ENCODE measurements around the gene AJUBA.
"Not testable (repeated sequence)": the region's sequence is repeated elsewhere in the genome, so short reads cannot be mapped to it uniquely, and the experiment has no call there.

AJUBA gene

GRCh38 chr14:22976620-22977433 lies 5.5 kb downstream of the AJUBA start:
- peaks cover 25% of the 10 kb centered on the region for H3K4me1 ChIP-seq (ENCODE audit: control insufficient read depth, insufficient read depth, low read length)
- H3K4me3 ChIP-seq (ENCODE audit: low read depth, low read length) = peak overlapping the region; percentile 23
- no peaks in the 10 kb centered on the region for H3K27me3 ChIP-seq (ENCODE audit: control insufficient read depth, insufficient read depth, low read length)
- no peaks in the 10 kb centered on the region for H3K9me3 ChIP-seq (ENCODE audit: control insufficient read depth, insufficient read depth, low read length)
- H3K9ac ChIP-seq (ENCODE audit: low read depth, low read length) = no peak overlapping the region
- peaks cover 23% of the 10 kb centered on the region for H3K36me3 ChIP-seq (ENCODE audit: control insufficient read depth, insufficient read depth, low read length)

- no peaks in the 10 kb centered on the region for H3K27me3 ChIP-seq (ENCODE audit: control insufficient read depth, insufficient read depth, low read length)
- H3K9me3 ChIP-seq (ENCODE audit: control insufficient read depth, insufficient read depth, low read length) = no peaks in the 10 kb centered on the region
- no peak overlapping the region for H3K4me3 ChIP-seq (ENCODE audit: low read depth, low read length)
- peaks cover 24% of the 10 kb centered on the region for H3K4me1 ChIP-seq (ENCODE audit: control insufficient read depth, insufficient read depth, low read length)
- peaks cover 23% of the 10 kb centered on the region for H3K36me3 ChIP-seq (ENCODE audit: control insufficient read depth, insufficient read depth, low read length)
- no peak overlapping the region for H3K9ac ChIP-seq (ENCODE audit: low read depth, low read length)
Measured at GRCh38 chr14:22974530-22975313, 7.6 kb downstream of the AJUBA start.

- Histone ChIP-seq H3K9ac (ENCODE audit: low read depth, low read length) (no peak overlapping the region), H3K36me3 (ENCODE audit: control insufficient read depth, insufficient read depth, low read length) (peaks cover 23% of the 10 kb centered on the region), H3K4me1 (ENCODE audit: control insufficient read depth, insufficient read depth, low read length) (peaks cover 18% of the 10 kb centered on the region)
Measured at GRCh38 chr14:22973217-22974032, 8.9 kb downstream of the AJUBA start.

GRCh38 chr14:22972313-22972930 lies 9.9 kb downstream of the AJUBA start:
- H3K9me3 ChIP-seq (ENCODE audit: control insufficient read depth, insufficient read depth, low read length) = no peaks in the 10 kb centered on the region
- H3K4me3 ChIP-seq (ENCODE audit: low read depth, low read length) = no peak overlapping the region
- H3K36me3 ChIP-seq (ENCODE audit: control insufficient read depth, insufficient read depth, low read length) = peaks cover 23% of the 10 kb centered on the region
- H3K9ac ChIP-seq (ENCODE audit: low read depth, low read length) = no peak overlapping the region
- H3K27me3 ChIP-seq (ENCODE audit: control insufficient read depth, insufficient read depth, low read length) = no peaks in the 10 kb centered on the region
- H3K4me1 ChIP-seq (ENCODE audit: control insufficient read depth, insufficient read depth, low read length) = peaks cover 11% of the 10 kb centered on the region

More at GRCh38 chr14:22973217-22974032, 8.9 kb downstream of the AJUBA start:
- Histone ChIP-seq H3K4me3 (ENCODE audit: low read depth, low read length) (no peak overlapping the region), H3K9me3 (ENCODE audit: control insufficient read depth, insufficient read depth, low read length) (no peaks in the 10 kb centered on the region), H3K27me3 (ENCODE audit: control insufficient read depth, insufficient read depth, low read length) (no peaks in the 10 kb centered on the region)

GRCh38 chr14:22971152-22971551 lies 11.2 kb downstream of the AJUBA start:
- Histone ChIP-seq H3K4me3 (ENCODE audit: low read depth, low read length) (no peak overlapping the region), H3K4me1 (ENCODE audit: control insufficient read depth, insufficient read depth, low read length) (no peaks in the 10 kb centered on the region), H3K27me3 (ENCODE audit: control insufficient read depth, insufficient read depth, low read length) (no peaks in the 10 kb centered on the region), H3K9me3 (ENCODE audit: control insufficient read depth, insufficient read depth, low read length) (no peaks in the 10 kb centered on the region), H3K9ac (ENCODE audit: low read depth, low read length) (no peak overlapping the region), H3K36me3 (ENCODE audit: control insufficient read depth, insufficient read depth, low read length) (peaks cover 23% of the 10 kb centered on the region)

GRCh38 chr14:22966783-22967269 lies 15.5 kb downstream of the AJUBA start:
- H3K27me3 ChIP-seq (ENCODE audit: control insufficient read depth, insufficient read depth, low read length) = no peaks in the 10 kb centered on the region
- H3K9ac ChIP-seq (ENCODE audit: low read depth, low read length) = no peak overlapping the region
- H3K36me3 ChIP-seq (ENCODE audit: control insufficient read depth, insufficient read depth, low read length) = no peaks in the 10 kb centered on the region
- no peak overlapping the region for H3K4me3 ChIP-seq (ENCODE audit: low read depth, low read length)
- H3K9me3 ChIP-seq (ENCODE audit: control insufficient read depth, insufficient read depth, low read length) = no peaks in the 10 kb centered on the region
- H3K4me1 ChIP-seq (ENCODE audit: control insufficient read depth, insufficient read depth, low read length) = no peaks in the 10 kb centered on the region

- not testable (repeated sequence) for H3K27me3 ChIP-seq (ENCODE audit: control insufficient read depth, insufficient read depth, low read length); H3K9me3 ChIP-seq (ENCODE audit: control insufficient read depth, insufficient read depth, low read length); H3K9ac ChIP-seq (ENCODE audit: low read depth, low read length); H3K36me3 ChIP-seq (ENCODE audit: control insufficient read depth, insufficient read depth, low read length); H3K4me3 ChIP-seq (ENCODE audit: low read depth, low read length); H3K4me1 ChIP-seq (ENCODE audit: control insufficient read depth, insufficient read depth, low read length)
Measured at GRCh38 chr14:22965916-22966782, 16.2 kb downstream of the AJUBA start.

GRCh38 chr14:22962061-22962676 lies 20.2 kb downstream of the AJUBA start:
- Histone ChIP-seq H3K9me3 (ENCODE audit: control insufficient read depth, insufficient read depth, low read length) (no peaks in the 10 kb centered on the region), H3K4me3 (ENCODE audit: low read depth, low read length) (no peak overlapping the region), H3K27me3 (ENCODE audit: control insufficient read depth, insufficient read depth, low read length) (no peaks in the 10 kb centered on the region), H3K9ac (ENCODE audit: low read depth, low read length) (no peak overlapping the region), H3K4me1 (ENCODE audit: control insufficient read depth, insufficient read depth, low read length) (no peaks in the 10 kb centered on the region), H3K36me3 (ENCODE audit: control insufficient read depth, insufficient read depth, low read length) (no peaks in the 10 kb centered on the region)

- H3K27me3 ChIP-seq (ENCODE audit: control insufficient read depth, insufficient read depth, low read length) = no peaks in the 10 kb centered on the region
- peaks cover 4% of the 10 kb centered on the region for H3K4me1 ChIP-seq (ENCODE audit: control insufficient read depth, insufficient read depth, low read length)
- peak overlapping the region; percentile 90 for H3K9ac ChIP-seq (ENCODE audit: low read depth, low read length)
- H3K9me3 ChIP-seq (ENCODE audit: control insufficient read depth, insufficient read depth, low read length) = no peaks in the 10 kb centered on the region
- H3K36me3 ChIP-seq (ENCODE audit: control insufficient read depth, insufficient read depth, low read length) = no peaks in the 10 kb centered on the region
- H3K4me3 ChIP-seq (ENCODE audit: low read depth, low read length) = peak overlapping the region; percentile 83
Measured at GRCh38 chr14:22955702-22956569, 26.4 kb downstream of the AJUBA start.
